Peyer's patch (tissue), 4 donors: ENCODE data around the gene CDH4. TPM values are rescaled to one million over a fixed set of nuclear protein-coding genes. Genes with fewer than 3 reads are reported as not detected.

Source experiments
- DNase-seq, 3 donors: peaks; one replicate each; pipeline ENCODE4 v3.0.0-alpha.2; 2017 to 2019
- H3K27ac ChIP-seq, 4 donors: fragments of 200-600 bp; sonication (generic); one replicate each; pipeline ENCODE4 v1.5.1; 2016 to 2019
- H3K27me3 ChIP-seq, 2 donors: fragments of 200-600 bp; sonication (generic); one replicate each; pipeline ENCODE4 v1.5.1; 2019
- H3K36me3 ChIP-seq, 3 donors: fragments of 200-600 bp; sonication (generic); one replicate each; pipeline ENCODE4 v1.5.1; 2016 to 2019
- H3K4me1 ChIP-seq, 4 donors: fragments of 200-600 bp; sonication (generic); one replicate each; pipeline ENCODE4 v1.5.1; 2016 to 2019
- H3K4me3 ChIP-seq, 4 donors: fragments of 200-600 bp; sonication (generic); 1 replicate in 3 of 4; 2 replicates in 1 of 4; pipeline ENCODE4 v1.5.1; 2016 to 2019; ENCODE audit warnings: mild to moderate bottlenecking in 1 of 4
- H3K9me3 ChIP-seq, 4 donors: fragments of 200-600 bp; sonication (generic); one replicate each; pipeline ENCODE4 v1.5.1; 2016 to 2019; ENCODE audit warnings: mild to moderate bottlenecking in 1 of 4
- CTCF ChIP-seq, 6 experiments: fragments of 450-650 bp in 4 of 6; fragments of 200-600 bp in 2 of 6; sonication (generic) in 1 of 6; IDR thresholded peaks; one replicate each; pipeline ENCODE4 v1.5.1; 2017 to 2019; ENCODE audit warnings: antibody characterized with exemption in 6 of 6, mild to moderate bottlenecking in 3 of 6, moderate library complexity in 1 of 6
- POLR2A ChIP-seq, 2 donors: fragments of 450-650 bp; IDR thresholded peaks; one replicate each; pipeline ENCODE4 v1.5.1; 2017; ENCODE audit warnings: antibody characterized with exemption in 2 of 2, mild to moderate bottlenecking in 2 of 2, moderate library complexity in 2 of 2
- total RNA-seq, 4 donors: library from RNA; depleted of rRNA; stranded (reverse); fragments of >200 nt; gene quantifications; one replicate each; pipeline ENCODE4 v1.1.0, GENCODE V29; 2016

CDH4 gene
- total RNA-seq, 4 donors from 2014 or later, result 0.27 TPM; not detected in 3

GRCh38 chr20:61745397-61746146 lies 493.5 kb downstream of the CDH4 start:
- no peak overlapping the region for H3K27ac ChIP-seq
- no peak for DNase-seq
- no peaks in the 10 kb centered on the region for H3K4me1 ChIP-seq
- H3K27me3 ChIP-seq, result no peaks in the 10 kb centered on the region
- H3K9me3 ChIP-seq, result peaks cover 0 to 3% (median 0%) of the 10 kb centered on the region in 4 donors
- no peak overlapping the region for H3K4me3 ChIP-seq
- TF ChIP-seq CTCF (IDR thresholded peaks at IDR 0.05) (no peak), POLR2A (IDR thresholded peaks at IDR 0.05) (no peak)
- H3K36me3 ChIP-seq, result no peaks in the 10 kb centered on the region

- H3K4me1 ChIP-seq, result no peaks in the 10 kb centered on the region
- DNase-seq, result no peak
- TF ChIP-seq CTCF (IDR thresholded peaks at IDR 0.05) (no peak), POLR2A (IDR thresholded peaks at IDR 0.05) (no peak)
- H3K27me3 ChIP-seq, result no peaks in the 10 kb centered on the region
- H3K4me3 ChIP-seq, result no peak overlapping the region
- no peak overlapping the region for H3K27ac ChIP-seq
- peaks cover 0 to 3% (median 0%) of the 10 kb centered on the region in 4 donors for H3K9me3 ChIP-seq
- no peaks in the 10 kb centered on the region for H3K36me3 ChIP-seq
These were observed 494.1 kb downstream of the CDH4 start for GRCh38 chr20:61746147-61746646.

GRCh38 chr20:61746781-61747180 lies 494.7 kb downstream of the CDH4 start:
- no peak overlapping the region for H3K4me3 ChIP-seq
- H3K4me1 ChIP-seq, result no peaks in the 10 kb centered on the region
- peaks cover 0 to 3% (median 0%) of the 10 kb centered on the region in 4 donors for H3K9me3 ChIP-seq
- H3K27ac ChIP-seq, result no peak overlapping the region
- DNase-seq, result no peak
- no peaks in the 10 kb centered on the region for H3K27me3 ChIP-seq
- TF ChIP-seq CTCF (IDR thresholded peaks at IDR 0.05) (no peak), POLR2A (IDR thresholded peaks at IDR 0.05) (no peak)
- no peaks in the 10 kb centered on the region for H3K36me3 ChIP-seq

GRCh38 chr20:61748376-61748775 lies 496.3 kb downstream of the CDH4 start:
- Histone ChIP-seq H3K9me3 (peaks cover 0 to 3% (median 0%) of the 10 kb centered on the region in 4 donors), H3K27ac (no peak overlapping the region), H3K4me1 (no peaks in the 10 kb centered on the region), H3K4me3 (no peak overlapping the region), H3K36me3 (no peaks in the 10 kb centered on the region), H3K27me3 (no peaks in the 10 kb centered on the region)
- TF ChIP-seq POLR2A (IDR thresholded peaks at IDR 0.05) (no peak), CTCF (IDR thresholded peaks at IDR 0.05) (no peak)
- no peak for DNase-seq

GRCh38 chr20:61749406-61750075 lies 497.5 kb downstream of the CDH4 start:
- Histone ChIP-seq H3K27me3 (no peaks in the 10 kb centered on the region), H3K36me3 (no peaks in the 10 kb centered on the region), H3K9me3 (peaks cover 0 to 3% (median 0%) of the 10 kb centered on the region in 4 donors), H3K27ac (no peak overlapping the region), H3K4me1 (no peaks in the 10 kb centered on the region), H3K4me3 (no peak overlapping the region)
- TF ChIP-seq CTCF (IDR thresholded peaks at IDR 0.05) (no peak), POLR2A (IDR thresholded peaks at IDR 0.05) (no peak)
- DNase-seq, result peak in 1 of 3 donors; percentile 18
